Adrenal gland (tissue), 5 donors: ENCODE measurements around the gene ARHGAP8.

Experiments
- POLR2A ChIP-seq, 2 donors: fragments of 450-650 bp; IDR thresholded peaks; one replicate each; pipeline ENCODE4 v1.6.1; 2017; ENCODE audit warnings: antibody characterized with exemption in 2 of 2, mild to moderate bottlenecking in 2 of 2, moderate library complexity in 1 of 2
- TF ChIP-seq, protein P1 (sequence below), 6 experiments: fragments of 450-650 bp in 4 of 6; fragments of 200-600 bp in 2 of 6; sonication (generic) in 1 of 6; IDR thresholded peaks; 1 replicate in 5 of 6; 2 replicates in 1 of 6; pipeline versions ENCODE4 v1.5.1 to v1.8.0; 2016 to 2021; ENCODE audit warnings: antibody characterized with exemption in 6 of 6, mild to moderate bottlenecking in 2 of 6, moderate library complexity in 1 of 6
- donor health status: DM: no; HTN: no; CAD: no.

- no peak for TF ChIP-seq POLR2A (IDR thresholded peaks at IDR 0.05)
- TF ChIP-seq, protein P1, sequence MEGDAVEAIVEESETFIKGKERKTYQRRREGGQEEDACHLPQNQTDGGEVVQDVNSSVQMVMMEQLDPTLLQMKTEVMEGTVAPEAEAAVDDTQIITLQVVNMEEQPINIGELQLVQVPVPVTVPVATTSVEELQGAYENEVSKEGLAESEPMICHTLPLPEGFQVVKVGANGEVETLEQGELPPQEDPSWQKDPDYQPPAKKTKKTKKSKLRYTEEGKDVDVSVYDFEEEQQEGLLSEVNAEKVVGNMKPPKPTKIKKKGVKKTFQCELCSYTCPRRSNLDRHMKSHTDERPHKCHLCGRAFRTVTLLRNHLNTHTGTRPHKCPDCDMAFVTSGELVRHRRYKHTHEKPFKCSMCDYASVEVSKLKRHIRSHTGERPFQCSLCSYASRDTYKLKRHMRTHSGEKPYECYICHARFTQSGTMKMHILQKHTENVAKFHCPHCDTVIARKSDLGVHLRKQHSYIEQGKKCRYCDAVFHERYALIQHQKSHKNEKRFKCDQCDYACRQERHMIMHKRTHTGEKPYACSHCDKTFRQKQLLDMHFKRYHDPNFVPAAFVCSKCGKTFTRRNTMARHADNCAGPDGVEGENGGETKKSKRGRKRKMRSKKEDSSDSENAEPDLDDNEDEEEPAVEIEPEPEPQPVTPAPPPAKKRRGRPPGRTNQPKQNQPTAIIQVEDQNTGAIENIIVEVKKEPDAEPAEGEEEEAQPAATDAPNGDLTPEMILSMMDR (IDR thresholded peaks at IDR 0.05): peak in 1 of 6 experiments; percentile 3
Measured at GRCh38 chr22:44730022-44730393, 22.4 kb upstream of the ARHGAP8 start.
